Astrocyte of the cerebellum (primary cell): ENCODE data around the gene GALR3.
A peak's percentile ranks its signal among the peaks of the same experiment; 100 is the strongest.

Experiments used
- DNase-seq: peaks from one replicate; pipeline ENCODE4 v3.0.0-alpha.2; 2011; ENCODE audit warnings: low read depth
- H3K4me3 ChIP-seq: 2 replicates; pipeline ENCODE4 v1.5.1; 2011; ENCODE audit warnings: mild to moderate bottlenecking, low read depth, low read length, moderate library complexity
- CTCF ChIP-seq: IDR thresholded peaks from 2 replicates; pipeline ENCODE4 v1.5.1; 2012; ENCODE audit warnings: low read length, low read depth, moderate library complexity, mild to moderate bottlenecking; ENCODE audit errors: missing control alignments
- in situ Hi-C: cut with HindIII; loops from 2 replicates; pipeline ENCODE4 v1.10.0; 2017; ENCODE audit warnings: low sequenced_read_pairs

The GALR3 gene

GRCh38 chr22:37849089-37849751 lies 26.0 kb downstream of the GALR3 start, which contains the start of gene EIF3L:
Gene EIF3L (plus strand): TSS chr22:37849419. CDS start chr22:37849450, 31 bp downstream.
- in situ Hi-C loops: no loop called here
- H3K4me3 ChIP-seq: peak within 1 kb of the TSS; percentile 94
- peak; percentile 59 for DNase-seq
- no peak for TF ChIP-seq CTCF

GRCh38 chr22:37850801-37851200 lies 27.6 kb downstream of the GALR3 start:
- no peak overlapping the region for H3K4me3 ChIP-seq
- in situ Hi-C loops: no loop called here
- no peak for DNase-seq
- TF ChIP-seq CTCF: no peak

GRCh38 chr22:37852418-37852817 lies 29.2 kb downstream of the GALR3 start:
- no peak overlapping the region for H3K4me3 ChIP-seq
- no peak for DNase-seq
- in situ Hi-C loops: no loop called here
- no peak for TF ChIP-seq CTCF

- in situ Hi-C loops: no loop called here
- DNase-seq: no peak
- TF ChIP-seq CTCF: no peak
- H3K4me3 ChIP-seq: no peak overlapping the region
Measured at GRCh38 chr22:37854946-37855345, 31.8 kb downstream of the GALR3 start.

GRCh38 chr22:37855462-37855861 lies 32.3 kb downstream of the GALR3 start:
- no peak for TF ChIP-seq CTCF
- no peak overlapping the region for H3K4me3 ChIP-seq
- in situ Hi-C loops: no loop called here
- no peak for DNase-seq

GRCh38 chr22:37860796-37861421 lies 37.7 kb downstream of the GALR3 start:
- no peak for DNase-seq
- TF ChIP-seq CTCF: no peak
- in situ Hi-C loops: loop anchor here (5.0 kb wide), 1 partner anchor 44 kb away; no protein-coding TSS in a partner anchor
- H3K4me3 ChIP-seq: no peak overlapping the region
